Prostate gland (tissue), 2 donors: ENCODE results near the gene OR2AG2. TPM values are rescaled to one million over a fixed set of nuclear protein-coding genes. Genes with fewer than 3 reads are reported as not detected.

Experiments used
- DNase-seq: peaks from one replicate; pipeline ENCODE4 v3.0.0-alpha.2; 2019; ENCODE audit warnings: low spot score
- H3K27ac ChIP-seq, 2 donors: fragments of 200-600 bp; sonication (generic); 2 replicates each; pipeline ENCODE4 v1.5.1; 2017 to 2019
- H3K27me3 ChIP-seq: fragments of 200-600 bp; sonication (generic); replicated peaks from 2 replicates; pipeline ENCODE4 v1.5.1; 2019; ENCODE audit not compliant: insufficient read depth
- H3K36me3 ChIP-seq, 2 donors: fragments of 200-600 bp; sonication (generic); 1 replicate in 1 of 2; 2 replicates in 1 of 2; pipeline versions ENCODE4 v1.5.1 to v1.8.1; 2017 to 2019
- H3K4me1 ChIP-seq: fragments of 200-600 bp; sonication (generic); replicated peaks from 2 replicates; pipeline ENCODE4 v1.5.1; 2019
- H3K4me3 ChIP-seq, 2 donors: fragments of 200-600 bp; sonication (generic); 2 replicates each; pipeline ENCODE4 v1.5.1; 2017 to 2019
- H3K9me3 ChIP-seq: fragments of 200-600 bp; sonication (generic); 2 replicates; pipeline ENCODE4 v1.5.1; 2017
- POLR2A ChIP-seq: fragments of 450-650 bp; IDR thresholded peaks from one replicate; pipeline ENCODE4 v1.6.1; 2016; ENCODE audit warnings: antibody characterized with exemption, mild to moderate bottlenecking
- POLR2AphosphoS5 ChIP-seq: sonication (generic); formaldehyde crosslinking; IDR thresholded peaks from one replicate; pipeline ENCODE4 v1.6.1; 2017; ENCODE audit warnings: antibody characterized with exemption
- WGBS: methylation state at CpG from one replicate; pipeline ENCODE4 v1.1.5; 2018; 5-methylcytosine and 5-hydroxymethylcytosine counted together
- intact Hi-C: fragments of 100-400 bp; cut with DNase I; formaldehyde crosslinking; loops from one replicate; pipeline ENCODE4 v1.14.2; 2022
- total RNA-seq, 2 donors: library from RNA; depleted of rRNA; stranded (reverse); fragments of >200 nt; gene quantifications; one replicate each; pipeline ENCODE4 v1.1.0, GENCODE V29; 2016
- TF ChIP-seq, protein P1 (sequence below), 4 experiments: fragments of 200-600 bp in 2 of 4; fragments of 450-650 bp in 2 of 4; sonication (generic) in 2 of 4; IDR thresholded peaks; 1 replicate in 3 of 4; 2 replicates in 1 of 4; pipeline ENCODE4 v1.5.1; 2016 to 2019; ENCODE audit warnings: antibody characterized with exemption in 4 of 4, mild to moderate bottlenecking in 2 of 4, moderate library complexity in 2 of 4

The OR2AG2 gene
- total RNA-seq, 2 donors from 2014 or later: 0.55 to 0.91 TPM

DNA sequence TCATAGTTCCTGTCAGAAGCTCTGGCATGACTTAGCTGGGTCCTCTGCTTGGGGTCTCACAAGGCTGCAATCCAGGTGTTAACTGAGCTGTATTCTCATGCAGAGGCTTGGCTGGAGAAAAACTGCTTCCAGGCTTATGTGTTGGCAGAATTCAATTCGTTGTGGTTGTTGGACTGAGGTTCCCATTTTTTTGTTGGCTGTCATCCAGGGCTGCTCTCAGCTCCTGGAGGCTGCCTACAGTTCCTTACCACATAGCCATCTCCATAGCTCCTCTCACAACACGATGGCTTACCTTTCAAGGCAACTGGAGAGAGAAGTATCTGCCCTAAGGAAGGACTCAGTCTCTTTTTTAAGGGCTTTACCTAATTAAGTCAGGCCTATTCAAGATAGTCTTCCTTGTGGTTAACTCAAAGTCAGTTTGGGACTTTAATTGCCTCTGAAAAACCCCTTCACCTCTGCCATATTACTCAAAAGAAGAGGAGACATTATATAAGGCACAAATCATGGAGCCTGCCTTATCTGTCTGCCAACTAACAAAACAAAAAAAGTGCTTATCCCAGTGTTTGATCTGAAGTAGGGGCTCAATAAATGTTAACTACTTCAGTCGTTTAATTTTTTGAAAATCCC is 35.2 kb downstream of the OR2AG2 start:
- Histone ChIP-seq H3K4me3 (no peak overlapping the region), H3K9me3 (no peaks in the 10 kb centered on the region), H3K27ac (no peak overlapping the region), H3K27me3 (no peaks in the 10 kb centered on the region), H3K36me3 (no peaks in the 10 kb centered on the region), H3K4me1 (no peaks in the 10 kb centered on the region)
- DNase-seq: no peak
- TF ChIP-seq, protein P1, sequence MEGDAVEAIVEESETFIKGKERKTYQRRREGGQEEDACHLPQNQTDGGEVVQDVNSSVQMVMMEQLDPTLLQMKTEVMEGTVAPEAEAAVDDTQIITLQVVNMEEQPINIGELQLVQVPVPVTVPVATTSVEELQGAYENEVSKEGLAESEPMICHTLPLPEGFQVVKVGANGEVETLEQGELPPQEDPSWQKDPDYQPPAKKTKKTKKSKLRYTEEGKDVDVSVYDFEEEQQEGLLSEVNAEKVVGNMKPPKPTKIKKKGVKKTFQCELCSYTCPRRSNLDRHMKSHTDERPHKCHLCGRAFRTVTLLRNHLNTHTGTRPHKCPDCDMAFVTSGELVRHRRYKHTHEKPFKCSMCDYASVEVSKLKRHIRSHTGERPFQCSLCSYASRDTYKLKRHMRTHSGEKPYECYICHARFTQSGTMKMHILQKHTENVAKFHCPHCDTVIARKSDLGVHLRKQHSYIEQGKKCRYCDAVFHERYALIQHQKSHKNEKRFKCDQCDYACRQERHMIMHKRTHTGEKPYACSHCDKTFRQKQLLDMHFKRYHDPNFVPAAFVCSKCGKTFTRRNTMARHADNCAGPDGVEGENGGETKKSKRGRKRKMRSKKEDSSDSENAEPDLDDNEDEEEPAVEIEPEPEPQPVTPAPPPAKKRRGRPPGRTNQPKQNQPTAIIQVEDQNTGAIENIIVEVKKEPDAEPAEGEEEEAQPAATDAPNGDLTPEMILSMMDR (IDR thresholded peaks at IDR 0.05): no peak
- TF ChIP-seq POLR2AphosphoS5 (no peak), POLR2A (no peak)
- WGBS: 36% methylated on average over 3 of the region's 3 CpGs
- intact Hi-C loops: no loop called here

DNA sequence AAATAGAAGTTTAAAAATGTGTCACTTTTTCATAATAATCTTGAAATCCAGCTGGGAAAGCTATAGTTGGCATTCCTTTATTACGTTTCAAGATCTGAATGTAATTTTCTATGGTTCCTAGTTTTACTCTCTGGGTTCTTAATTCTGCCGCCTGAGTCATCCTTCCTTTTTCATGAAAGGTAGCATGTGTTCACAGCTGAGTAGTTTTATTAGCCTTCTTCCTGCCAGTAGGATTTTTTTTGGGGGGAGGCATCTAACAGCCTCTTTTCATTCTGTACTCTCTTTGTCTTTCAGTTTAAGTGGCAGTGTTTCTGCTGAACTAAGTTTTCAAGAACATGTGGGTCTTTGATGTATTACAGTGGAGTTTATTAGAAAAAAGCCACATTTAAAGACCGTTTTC is 36.5 kb downstream of the OR2AG2 start:
- Histone ChIP-seq H3K27ac (no peak overlapping the region), H3K4me1 (no peaks in the 10 kb centered on the region), H3K4me3 (no peak overlapping the region), H3K36me3 (no peaks in the 10 kb centered on the region), H3K9me3 (no peaks in the 10 kb centered on the region), H3K27me3 (no peaks in the 10 kb centered on the region)
- 15% methylated on average over 3 of the region's 3 CpGs for WGBS
- DNase-seq: no peak
- intact Hi-C loops: no loop called here
- TF ChIP-seq, protein P1 (IDR thresholded peaks at IDR 0.05): no peak
- no peak for TF ChIP-seq POLR2AphosphoS5
- no peak for TF ChIP-seq POLR2A

DNA sequence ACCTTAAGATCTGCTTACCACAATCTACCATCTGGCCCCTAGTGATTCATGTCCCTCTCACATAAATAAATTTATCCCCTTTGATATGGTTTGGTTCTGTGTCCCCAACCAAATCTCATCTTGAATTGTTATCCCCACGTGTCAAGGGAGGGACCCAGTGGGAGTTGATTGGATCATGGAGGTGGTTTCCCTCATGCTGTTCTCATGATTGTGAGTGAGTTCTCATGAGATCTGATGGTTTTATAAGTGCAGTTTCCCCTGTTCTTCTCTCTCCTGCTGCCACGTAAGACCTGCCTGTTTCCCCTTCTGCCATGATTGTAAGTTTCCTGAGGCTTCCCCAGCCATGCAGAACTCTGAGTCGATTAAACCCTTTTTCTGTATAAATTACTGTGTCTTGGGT is 37.2 kb downstream of the OR2AG2 start:
- DNase-seq: no peak
- Histone ChIP-seq H3K4me1 (no peaks in the 10 kb centered on the region), H3K27me3 (no peaks in the 10 kb centered on the region), H3K27ac (no peak overlapping the region), H3K9me3 (no peaks in the 10 kb centered on the region), H3K36me3 (no peaks in the 10 kb centered on the region), H3K4me3 (no peak overlapping the region)
- WGBS: 86% methylated on average over 3 of the region's 3 CpGs
- intact Hi-C loops: no loop called here
- no peak for TF ChIP-seq POLR2AphosphoS5
- TF ChIP-seq POLR2A: no peak
- TF ChIP-seq, protein P1 (IDR thresholded peaks at IDR 0.05): no peak

DNA sequence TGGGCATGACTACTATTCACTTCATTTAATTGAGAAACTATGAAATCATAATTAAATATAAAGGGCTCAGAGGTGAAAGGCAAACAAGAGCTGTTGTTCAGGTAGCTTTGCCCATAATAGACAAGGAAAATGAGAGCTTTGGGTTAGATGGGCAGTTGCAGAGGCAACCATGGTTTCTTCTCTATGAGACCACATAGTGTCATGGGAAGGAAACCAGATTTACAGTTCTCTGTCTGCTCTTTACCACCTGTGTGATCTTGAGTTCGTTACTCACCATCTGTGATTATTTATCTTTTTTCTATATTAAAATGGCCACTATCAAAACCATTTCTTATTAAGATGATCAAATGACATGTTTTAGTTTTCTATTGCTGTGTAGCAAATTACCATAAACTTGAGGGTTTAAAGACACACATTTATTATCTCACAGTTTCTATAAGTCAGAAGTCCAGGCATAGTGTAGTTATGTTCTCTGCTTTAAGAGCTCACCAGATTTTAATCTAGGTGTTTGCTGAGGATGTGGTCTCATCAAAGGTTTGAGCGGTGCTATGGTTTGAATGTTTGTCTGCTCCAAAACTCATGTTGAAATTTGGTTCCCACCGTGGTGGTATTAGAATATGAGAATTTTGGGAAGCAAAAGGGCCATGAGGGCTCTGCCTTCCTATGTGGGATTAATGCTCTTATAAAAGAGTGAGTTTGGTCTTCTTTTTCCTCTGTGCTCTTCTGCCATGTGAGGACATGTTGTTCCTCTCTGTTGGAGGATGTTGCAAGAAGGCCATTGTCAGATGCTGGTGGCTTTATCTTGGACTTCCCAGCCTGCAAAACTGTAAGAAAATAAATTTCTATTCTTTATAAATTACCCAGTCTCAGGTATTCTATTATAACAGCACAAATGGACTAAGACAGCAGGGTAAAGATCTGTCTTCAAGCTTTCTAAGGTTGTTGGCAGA is 38.2 kb downstream of the OR2AG2 start:
- TF ChIP-seq POLR2AphosphoS5: no peak
- TF ChIP-seq POLR2A: no peak
- TF ChIP-seq, protein P1 (IDR thresholded peaks at IDR 0.05): no peak
- no peaks in the 10 kb centered on the region for H3K27me3 ChIP-seq
- no peak overlapping the region for H3K27ac ChIP-seq
- H3K4me1 ChIP-seq: no peaks in the 10 kb centered on the region
- DNase-seq: no peak
- H3K9me3 ChIP-seq: no peaks in the 10 kb centered on the region
- WGBS: 82% methylated on average over 3 of the region's 3 CpGs
- intact Hi-C loops: no loop called here
- no peak overlapping the region for H3K4me3 ChIP-seq
- H3K36me3 ChIP-seq: no peaks in the 10 kb centered on the region
